OCI-M1 (cell line): Measurements from ENCODE around the gene NUP107.
A peak's percentile ranks its signal among the peaks of the same experiment; 100 is the strongest.

Source experiments
- DNase-seq: peaks from one replicate; lab custom pipeline; 2025; lab: John Stamatoyannopoulos, UW

NUP107 gene

GRCh38 chr12:68775121-68775630 is 88.4 kb downstream of the NUP107 start:
- DNase-seq: no peak

GRCh38 chr12:68776976-68777610 is 90.3 kb downstream of the NUP107 start:
- DNase-seq: no peak

- no peak for DNase-seq
Observed at GRCh38 chr12:68779280-68779679, 92.5 kb downstream of the NUP107 start.

GRCh38 chr12:68780731-68781130 is 94.0 kb downstream of the NUP107 start:
- no peak for DNase-seq

GRCh38 chr12:68781728-68782127 is 95.0 kb downstream of the NUP107 start:
- no peak for DNase-seq

- no peak for DNase-seq
Observed at GRCh38 chr12:68784015-68784414, 97.2 kb downstream of the NUP107 start.

- DNase-seq: no peak
Observed at GRCh38 chr12:68785358-68785757, 98.6 kb downstream of the NUP107 start.

- no peak for DNase-seq
Observed at GRCh38 chr12:68785823-68786222, 99.0 kb downstream of the NUP107 start.

- peak; percentile 44 for DNase-seq
Observed at GRCh38 chr12:68786929-68787328, 100.2 kb downstream of the NUP107 start.

GRCh38 chr12:68788554-68789143 is 101.9 kb downstream of the NUP107 start:
- no peak for DNase-seq

GRCh38 chr12:68789144-68789878 is 102.5 kb downstream of the NUP107 start:
- DNase-seq: no peak

- no peak for DNase-seq
Observed at GRCh38 chr12:68790081-68790951, 103.5 kb downstream of the NUP107 start.

GRCh38 chr12:68790952-68791234 is 104.1 kb downstream of the NUP107 start:
- no peak for DNase-seq

GRCh38 chr12:68791897-68792481 is 105.2 kb downstream of the NUP107 start:
- no peak for DNase-seq

- peak; percentile 85 for DNase-seq
Observed at GRCh38 chr12:68792952-68793351, 106.2 kb downstream of the NUP107 start.

- DNase-seq: no peak
Observed at GRCh38 chr12:68793436-68793835, 106.7 kb downstream of the NUP107 start.

GRCh38 chr12:68793975-68794652 is 107.3 kb downstream of the NUP107 start:
- no peak for DNase-seq

GRCh38 chr12:68794653-68795251 is 108.0 kb downstream of the NUP107 start:
- DNase-seq: no peak
